Left renal pelvis (tissue), 4 donors: ENCODE measurements around the gene HCFC1. TPM values are rescaled to one million over a fixed set of nuclear protein-coding genes. Genes with fewer than 3 reads are reported as not detected.

Source experiments
- DNase-seq, 4 donors: peaks; one replicate each; pipeline ENCODE4 v3.0.0-alpha.2; 2013; ENCODE audit warnings: low read depth in 4 of 4, low spot score in 3 of 4
- polyA plus RNA-seq, 4 donors: library from polyadenylated mRNA; unstranded; fragments of 120-200 nt; gene quantifications; one replicate each; pipeline ENCODE4 v1.2.1, GENCODE V29; 2013; ENCODE audit not compliant: insufficient read length in 4 of 4

Gene HCFC1
- polyA plus RNA-seq, 4 donors: 38.1 to 49.9 (median 42.2) TPM

GRCh38 chrX:153960077-153960476 lies 11.5 kb downstream of the HCFC1 start:
- DNase-seq: no peak

GRCh38 chrX:153959649-153960048 lies 12.0 kb downstream of the HCFC1 start:
- no peak for DNase-seq

- no peak for DNase-seq
Observed at GRCh38 chrX:153958605-153959004, 13.0 kb downstream of the HCFC1 start.

- no peak for DNase-seq
Observed at GRCh38 chrX:153957224-153957623, 14.4 kb downstream of the HCFC1 start.

GRCh38 chrX:153956044-153956907 lies 15.3 kb downstream of the HCFC1 start:
- DNase-seq: no peak

- DNase-seq: no peak
Observed at GRCh38 chrX:153955228-153955732, 16.3 kb downstream of the HCFC1 start.

GRCh38 chrX:153954558-153955227 lies 16.9 kb downstream of the HCFC1 start:
- DNase-seq: no peak

GRCh38 chrX:153953892-153954557 lies 17.6 kb downstream of the HCFC1 start:
- no peak for DNase-seq

GRCh38 chrX:153953342-153953830 lies 18.2 kb downstream of the HCFC1 start:
- DNase-seq: no peak

GRCh38 chrX:153952373-153953026 lies 19.1 kb downstream of the HCFC1 start:
- no peak for DNase-seq

GRCh38 chrX:153951683-153952372 lies 19.8 kb downstream of the HCFC1 start:
- DNase-seq: no peak

- DNase-seq: no peak
Observed at GRCh38 chrX:153950127-153950526, 21.5 kb downstream of the HCFC1 start.

- DNase-seq: no peak
Observed at GRCh38 chrX:153948847-153949805, 22.5 kb downstream of the HCFC1 start.

- DNase-seq: no peak
Observed at GRCh38 chrX:153948002-153948466, 23.6 kb downstream of the HCFC1 start.

- no peak for DNase-seq
Observed at GRCh38 chrX:153947009-153947769, 24.4 kb downstream of the HCFC1 start.

GRCh38 chrX:153945956-153946943 lies 25.4 kb downstream of the HCFC1 start:
- DNase-seq: no peak

- no peak for DNase-seq
Observed at GRCh38 chrX:153944800-153945150, 26.8 kb downstream of the HCFC1 start.
